HG02943 (cell line): Measurements from ENCODE around the gene CCDC73.
A peak's percentile ranks its signal among the peaks of the same experiment; 100 is the strongest.
"Not testable (repeated sequence)": the region's sequence is repeated elsewhere in the genome, so short reads cannot be mapped to it uniquely, and the experiment has no call there.

ENCODE experiments used
- ATAC-seq: cut with Tn5 transposase; IDR thresholded peaks from one replicate; pipeline ENCODE4 v1.9.1; 2021; ENCODE audit warnings: mild to moderate bottlenecking, low read depth, moderate library complexity; ENCODE audit not compliant: unreplicated experiment

Gene CCDC73

DNA sequence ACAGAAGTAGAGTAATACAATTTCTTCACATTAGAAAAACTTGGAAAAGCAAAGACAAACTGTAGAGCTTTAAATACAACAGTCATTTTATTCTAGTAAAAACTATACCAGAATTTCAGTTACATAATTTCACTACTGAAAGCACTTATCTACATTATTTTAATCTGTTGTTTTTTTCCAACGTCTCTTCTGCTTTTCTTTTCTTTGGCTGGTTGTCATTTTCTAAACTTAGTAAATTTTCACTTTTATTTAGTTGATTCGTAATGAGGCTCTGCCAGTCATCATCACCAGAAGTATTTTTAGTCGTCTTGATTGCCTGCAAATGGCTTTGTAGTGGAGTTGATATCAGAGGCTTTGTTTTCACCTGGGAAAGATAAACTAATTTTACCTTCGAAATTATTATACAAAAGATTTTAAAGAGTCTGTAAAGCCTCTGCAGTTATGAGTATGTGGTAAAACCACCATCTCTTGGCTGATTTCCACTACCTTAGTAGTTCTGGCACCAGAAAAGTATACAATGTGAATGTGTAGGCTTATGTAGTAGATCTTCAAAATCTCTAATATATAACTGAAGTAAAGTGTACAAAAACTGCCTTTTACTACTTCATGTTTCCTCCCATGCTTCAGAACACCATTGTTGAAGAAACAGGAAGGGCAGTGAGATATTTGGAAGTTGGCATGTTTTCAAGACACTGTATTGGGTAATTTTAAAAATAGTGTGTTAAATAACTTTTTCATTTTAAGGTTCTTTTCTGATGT, 191.6 kb downstream of the CCDC73 start:
- no peak for ATAC-seq

DNA sequence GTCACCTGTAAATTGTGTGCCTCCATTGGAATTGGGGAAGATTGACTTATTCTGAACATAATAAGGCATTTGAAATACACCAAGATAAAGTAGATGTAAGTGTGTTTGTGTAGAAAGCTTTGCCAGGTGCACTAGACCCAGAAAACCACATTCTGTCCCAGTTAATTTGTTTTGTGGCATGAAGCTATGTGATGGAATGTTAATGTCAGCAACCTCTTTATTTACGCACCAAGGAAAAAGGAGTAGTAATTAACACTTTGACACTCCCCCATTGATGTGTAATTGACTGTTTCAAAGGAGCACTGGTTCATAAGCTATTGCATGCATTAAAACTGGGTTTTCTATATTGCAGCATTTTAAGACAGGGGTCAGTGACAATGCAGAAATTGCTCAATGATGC, 196.5 kb downstream of the CCDC73 start:
- no peak for ATAC-seq

DNA sequence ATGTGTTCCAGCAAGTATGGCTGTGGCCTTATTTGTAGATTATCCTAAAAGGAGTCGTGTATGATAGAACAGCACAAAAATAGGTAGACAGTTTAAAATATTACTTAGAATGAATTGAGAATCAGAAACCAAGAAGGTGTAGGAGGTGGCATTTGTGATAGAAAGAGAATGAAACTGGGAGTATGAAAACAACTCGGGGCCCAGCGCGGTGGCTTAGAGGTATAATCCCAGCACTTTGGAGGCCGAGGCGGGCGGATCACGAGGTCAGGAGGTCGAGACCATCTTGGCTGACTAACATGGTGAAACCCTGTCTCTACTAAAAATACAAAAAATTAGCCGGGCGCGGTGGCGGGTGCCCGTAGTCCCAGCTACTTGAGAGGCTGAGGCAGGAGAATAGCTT, 198.3 kb downstream of the CCDC73 start:
- ATAC-seq = not testable (repeated sequence)

DNA sequence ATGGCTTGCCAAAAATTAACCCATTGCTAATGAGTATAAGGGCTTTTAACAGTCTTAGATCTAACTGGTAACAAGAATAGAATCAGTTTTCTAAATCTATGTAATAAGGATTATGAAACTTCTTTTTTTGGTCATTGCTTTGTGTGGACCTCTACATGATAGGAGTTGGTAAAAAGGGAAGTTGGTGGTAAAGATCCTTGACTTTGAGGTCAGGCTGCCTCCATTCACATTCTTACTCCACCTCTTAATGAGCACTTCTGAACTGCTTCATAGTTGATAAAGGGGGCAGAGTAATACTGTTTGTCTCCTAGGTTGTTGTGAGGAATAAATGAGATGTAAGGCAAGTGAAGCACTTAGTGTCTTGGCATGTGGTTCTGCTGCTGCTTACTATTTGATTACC, 200.2 kb downstream of the CCDC73 start:
- ATAC-seq = no peak

DNA sequence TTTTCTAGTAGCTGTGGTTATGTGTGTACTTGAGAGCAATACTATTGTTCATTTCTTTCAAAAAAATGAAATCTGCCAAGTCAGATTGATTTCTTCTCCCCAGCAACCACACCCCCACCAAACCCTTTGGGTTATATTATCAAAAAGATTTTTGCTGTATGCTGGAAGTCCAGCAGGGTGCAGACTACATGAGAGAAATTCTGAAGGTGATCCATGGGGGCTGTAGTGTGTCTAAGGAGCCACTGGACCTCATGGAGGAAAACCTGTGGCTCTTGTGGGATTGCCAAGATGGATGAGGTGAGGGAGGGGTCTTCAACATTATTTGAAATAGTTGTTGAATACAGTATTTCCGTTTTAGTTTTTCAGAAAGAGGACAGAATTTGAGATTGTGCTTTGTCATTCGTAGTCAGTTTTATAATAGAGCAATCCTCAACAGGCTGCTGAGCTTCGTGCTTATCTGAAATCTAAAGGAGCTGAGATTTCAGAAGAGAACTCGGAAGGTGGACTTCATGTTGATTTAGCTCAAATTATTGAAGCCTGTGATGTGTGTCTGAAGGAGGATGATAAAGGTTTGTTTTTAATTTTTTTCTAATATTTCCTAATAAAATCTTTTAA, 207.8 kb downstream of the CCDC73 start:
- no peak for ATAC-seq

DNA sequence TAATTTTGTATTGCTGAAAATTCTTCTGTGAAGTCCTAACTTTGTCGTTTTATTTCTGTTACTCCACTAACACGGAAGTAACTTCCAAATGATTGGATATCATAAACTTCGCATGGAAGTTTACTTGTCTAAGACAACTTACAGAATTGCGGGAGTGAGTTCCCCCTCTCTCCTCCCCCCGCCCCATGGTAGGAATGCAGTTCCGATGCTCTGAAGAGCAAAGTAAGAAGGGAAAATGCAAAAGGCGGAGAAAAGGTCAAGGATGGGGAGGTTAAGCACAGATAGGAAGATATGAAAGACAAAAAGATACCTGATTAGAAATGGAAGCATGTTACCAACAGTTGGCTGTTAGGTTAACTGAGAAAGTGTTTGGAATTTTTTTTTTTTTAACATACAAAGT, 209.5 kb downstream of the CCDC73 start:
- no peak for ATAC-seq

DNA sequence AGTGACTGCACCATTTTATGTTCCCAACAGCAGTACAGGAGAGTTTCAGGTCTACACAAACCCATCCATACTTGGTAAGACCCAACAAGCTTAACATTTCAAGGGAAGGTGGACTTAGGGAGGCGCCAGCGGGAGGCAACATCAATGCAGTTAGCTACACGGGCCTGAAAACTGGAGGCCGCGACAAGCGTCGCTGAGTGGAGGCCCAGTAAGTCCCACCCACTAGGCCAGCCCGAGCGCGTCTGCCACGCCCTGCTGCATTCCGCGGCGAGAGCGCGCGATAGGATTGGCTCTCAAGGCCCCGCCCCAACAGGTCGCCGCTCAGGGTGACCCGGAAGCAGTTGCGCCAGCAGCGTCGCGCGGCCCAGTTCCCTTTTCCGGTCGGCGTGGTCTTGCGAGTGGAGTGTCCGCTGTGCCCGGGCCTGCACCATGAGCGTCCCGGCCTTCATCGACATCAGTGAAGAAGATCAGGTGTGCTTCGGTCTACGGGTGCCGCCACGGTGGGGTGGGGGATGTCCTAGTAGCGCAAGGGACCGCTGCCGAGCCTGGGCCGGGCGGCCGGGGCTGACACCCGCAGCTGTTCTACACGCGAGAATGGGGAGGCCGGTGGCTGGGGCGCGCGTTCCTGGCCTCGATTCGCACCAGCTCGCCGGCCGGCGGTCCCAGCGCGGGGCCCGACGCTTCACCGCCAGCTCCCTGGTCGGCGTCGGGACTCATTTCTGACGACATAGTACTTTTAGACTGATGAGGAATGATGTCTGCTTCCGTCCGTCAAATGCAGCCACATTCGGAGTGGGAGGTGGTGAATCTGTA, 210.8 kb downstream of the CCDC73 start, which contains the start of gene EIF3M:
TSS of gene EIF3M (plus strand) at position 373 of the 813 bp plus-strand sequence. CDS start at position 430, 57 bp downstream.
- peak; percentile 92 for ATAC-seq

DNA sequence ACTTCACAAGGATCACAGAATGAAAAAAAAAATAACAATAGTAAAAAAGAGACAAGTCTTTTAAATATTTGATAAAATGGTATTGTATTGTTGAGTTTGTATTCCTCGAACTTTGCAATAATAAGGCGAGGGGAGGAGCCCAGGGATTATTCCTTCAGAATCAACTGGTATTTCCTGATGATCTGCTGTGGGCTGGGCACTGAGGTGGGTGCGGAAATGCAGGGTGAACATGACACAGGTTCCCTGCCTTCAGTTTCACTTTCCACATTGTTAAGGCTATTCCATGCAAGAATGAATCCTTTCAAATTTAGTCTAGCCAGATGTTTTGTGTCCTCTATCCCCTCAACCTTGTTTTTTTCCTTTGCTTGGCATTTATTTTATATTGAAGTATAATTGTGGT, 212.9 kb downstream of the CCDC73 start:
- no peak for ATAC-seq

DNA sequence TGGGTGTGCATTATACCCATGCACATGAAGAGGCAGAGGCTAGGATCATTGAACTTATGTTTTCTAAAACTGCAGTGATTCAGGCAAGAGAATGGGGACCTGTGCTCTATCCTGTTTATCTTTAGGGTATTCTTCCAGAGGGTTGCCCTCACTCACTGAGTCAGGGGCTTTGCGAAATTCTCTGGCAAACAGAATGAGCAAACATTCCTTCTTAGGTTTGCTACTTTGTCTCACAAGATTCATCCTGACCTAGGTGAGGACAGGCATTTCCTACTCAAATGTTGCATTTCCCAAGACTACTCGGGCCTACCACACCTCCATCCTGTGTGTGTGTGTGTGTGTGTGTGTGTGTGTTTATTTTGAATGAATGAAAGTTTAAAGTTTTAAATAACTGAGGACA, 213.5 kb downstream of the CCDC73 start:
- no peak for ATAC-seq

DNA sequence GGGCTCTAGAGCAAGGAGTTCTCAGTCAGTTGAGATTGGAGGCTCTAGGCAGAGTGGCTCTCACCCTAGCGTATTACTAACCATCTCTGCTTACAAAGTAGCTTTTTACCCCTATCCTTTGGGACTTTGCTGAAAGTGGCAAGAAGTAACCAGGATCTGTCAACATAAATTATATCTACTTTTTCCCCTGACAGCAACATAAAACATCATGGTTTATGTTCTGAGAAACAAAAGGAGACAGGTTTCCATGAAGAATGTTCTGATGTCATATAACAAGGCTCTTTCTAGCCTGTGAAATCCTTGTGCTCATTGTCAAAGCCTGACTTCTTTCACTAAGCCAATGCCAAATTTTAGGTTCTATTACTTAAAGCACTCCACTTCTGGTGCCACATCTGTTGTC, 218.0 kb downstream of the CCDC73 start:
- no peak for ATAC-seq

DNA sequence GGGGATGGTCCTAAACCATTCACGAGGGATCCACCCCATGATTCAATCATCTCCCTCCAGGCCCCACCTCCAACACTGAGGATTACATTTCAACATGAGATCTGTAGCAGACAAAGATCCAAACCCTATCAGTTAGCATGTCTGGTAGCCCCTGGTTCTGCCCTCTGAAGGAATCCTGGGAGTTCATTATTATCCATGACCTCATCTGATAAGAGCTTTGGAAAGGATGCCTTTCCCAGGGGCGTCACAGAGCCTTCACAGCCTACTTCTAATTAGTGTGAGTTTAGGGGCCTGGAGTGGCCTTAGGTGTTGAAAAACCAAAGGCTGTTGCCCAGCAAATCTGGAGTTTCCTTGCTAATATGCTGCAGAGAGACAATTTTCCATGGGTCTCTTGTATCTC, 219.4 kb downstream of the CCDC73 start:
- no peak for ATAC-seq

DNA sequence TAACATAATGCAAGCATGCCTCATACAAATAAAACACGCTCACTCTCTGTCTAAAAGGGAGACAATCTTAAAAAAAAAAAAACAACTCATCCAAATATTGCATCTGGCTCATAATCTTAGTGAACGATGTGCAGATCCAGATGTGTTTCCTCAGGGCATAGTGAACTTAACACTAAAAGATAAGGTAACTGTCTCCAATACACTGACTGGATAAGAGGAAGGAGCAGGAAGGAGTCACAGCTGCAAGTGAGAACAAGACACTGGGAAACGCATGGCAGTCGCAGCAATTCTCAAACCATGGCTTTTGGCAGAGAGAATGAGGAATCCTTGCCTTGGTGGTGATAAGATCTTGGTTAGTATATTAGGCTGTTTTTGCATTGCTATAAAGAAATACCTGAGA, 220.0 kb downstream of the CCDC73 start:
- ATAC-seq = no peak

DNA sequence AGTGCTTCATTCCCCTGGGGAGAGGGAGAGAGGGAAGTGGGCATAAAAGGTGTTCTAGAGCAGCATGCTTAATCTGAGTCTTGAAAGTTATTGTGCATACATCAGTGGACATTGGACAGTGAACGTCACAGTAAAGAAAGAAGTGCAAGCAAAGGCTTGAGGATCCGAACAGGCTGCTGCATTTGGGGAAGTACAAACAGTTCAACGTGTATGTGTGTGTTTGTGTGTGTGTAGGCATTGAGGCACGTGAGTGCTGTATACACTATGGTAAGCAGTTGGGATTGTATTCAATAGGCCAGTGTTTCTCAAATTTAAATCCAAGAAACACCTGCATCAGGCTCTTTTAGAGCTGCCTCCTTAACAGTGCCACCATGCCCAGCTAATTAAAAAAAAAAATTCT, 221.2 kb downstream of the CCDC73 start:
- ATAC-seq = no peak

DNA sequence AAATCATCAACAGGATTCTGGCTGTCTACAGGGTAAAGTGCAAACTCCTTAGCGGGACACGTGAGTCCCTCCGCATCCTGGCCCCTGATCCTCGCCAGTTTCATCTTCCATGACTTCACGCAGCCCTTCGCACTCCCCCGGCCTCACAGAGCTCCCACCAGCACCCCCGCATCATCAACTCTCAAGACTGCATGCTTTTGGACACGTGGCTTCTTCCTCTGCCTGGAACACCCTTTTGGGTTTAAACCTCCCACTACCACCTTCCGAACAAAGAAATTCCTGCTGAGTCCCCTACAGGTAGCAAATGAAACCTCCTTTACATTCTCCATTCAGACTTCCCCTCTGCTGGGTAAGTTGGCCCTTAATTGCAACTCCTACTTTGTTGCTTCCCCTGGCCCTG, 223.4 kb downstream of the CCDC73 start:
- no peak for ATAC-seq

DNA sequence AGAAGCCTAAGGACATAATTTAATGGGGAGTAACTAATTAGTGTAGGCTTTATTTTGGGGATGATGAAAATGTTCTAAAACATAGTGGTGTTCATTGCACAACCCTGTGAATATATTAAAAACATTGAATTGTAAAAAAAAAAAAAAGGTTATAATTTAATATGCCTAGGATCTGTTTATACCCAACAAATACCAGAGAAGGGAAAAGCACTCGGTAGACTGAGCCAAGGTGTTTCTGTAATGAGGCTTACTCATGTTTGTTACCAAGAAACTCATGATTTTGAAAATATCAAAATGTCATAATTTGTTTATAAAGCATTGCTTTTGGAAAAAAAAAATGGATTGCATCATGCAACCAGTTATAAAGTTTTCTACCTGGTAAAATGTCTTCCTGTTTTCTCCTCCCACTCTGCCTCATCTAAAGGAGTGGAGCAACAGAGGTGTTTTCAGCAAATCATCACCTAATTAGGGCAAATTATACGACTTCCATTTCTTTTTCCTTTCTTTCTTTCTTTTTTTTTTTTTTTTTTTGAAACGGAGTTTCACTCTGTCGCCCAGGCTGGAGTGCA, 225.1 kb downstream of the CCDC73 start:
- ATAC-seq = no peak

DNA sequence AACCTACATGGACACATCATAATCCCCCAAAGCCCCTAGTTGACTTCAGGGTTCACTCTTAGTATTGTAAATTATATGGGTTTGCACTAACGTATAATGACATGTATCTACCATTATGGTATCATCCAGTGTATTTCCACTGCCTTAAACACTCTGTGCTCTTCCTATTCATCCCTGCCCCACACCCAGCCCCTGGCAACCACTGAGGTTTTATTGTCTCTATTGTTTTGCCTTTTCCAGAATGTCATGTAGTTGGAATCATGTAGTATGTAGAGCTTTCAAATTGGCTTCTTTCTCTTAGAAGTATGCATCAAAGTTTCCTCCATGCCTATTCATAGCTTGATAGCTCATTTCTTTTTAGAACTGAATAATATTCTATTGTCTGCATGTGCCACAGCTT, 227.3 kb downstream of the CCDC73 start:
- no peak for ATAC-seq

DNA sequence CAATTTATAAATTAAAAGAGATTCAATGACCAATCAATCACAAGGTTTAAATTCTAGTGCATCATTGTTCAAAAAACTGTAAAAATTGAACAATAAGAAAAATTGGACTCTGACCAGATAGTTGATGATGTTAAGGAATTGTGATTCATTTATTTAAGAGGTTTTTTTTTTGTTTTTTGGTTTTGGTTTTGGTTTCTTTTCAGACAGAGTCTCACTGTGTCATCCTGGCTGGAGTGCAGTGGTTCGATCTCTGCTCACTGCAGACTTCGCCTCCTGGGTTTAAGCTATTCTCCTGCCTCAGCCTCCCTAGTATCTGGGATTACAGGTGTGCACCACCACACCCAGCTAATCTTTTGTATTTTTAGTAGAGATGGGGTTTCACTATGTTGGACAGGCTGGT, 227.9 kb downstream of the CCDC73 start:
- no peak for ATAC-seq

DNA sequence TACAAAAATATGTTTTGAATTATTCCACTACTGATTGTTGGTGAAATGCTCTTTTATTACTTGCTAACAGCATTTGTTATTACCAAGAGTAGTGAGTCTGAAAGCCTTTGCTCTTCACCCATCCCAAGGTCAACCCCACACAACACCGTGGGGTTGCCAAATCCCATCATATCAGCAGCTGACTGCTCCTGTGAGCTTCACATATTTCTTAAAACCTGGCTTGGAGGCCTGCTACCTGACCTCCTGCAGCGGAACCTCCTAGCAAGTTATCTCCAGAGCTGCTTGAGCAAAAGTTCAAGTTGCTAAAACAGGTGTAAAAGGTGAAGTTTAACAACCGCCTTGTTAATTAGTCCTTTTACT, 230.9 kb downstream of the CCDC73 start:
- no peak for ATAC-seq

DNA sequence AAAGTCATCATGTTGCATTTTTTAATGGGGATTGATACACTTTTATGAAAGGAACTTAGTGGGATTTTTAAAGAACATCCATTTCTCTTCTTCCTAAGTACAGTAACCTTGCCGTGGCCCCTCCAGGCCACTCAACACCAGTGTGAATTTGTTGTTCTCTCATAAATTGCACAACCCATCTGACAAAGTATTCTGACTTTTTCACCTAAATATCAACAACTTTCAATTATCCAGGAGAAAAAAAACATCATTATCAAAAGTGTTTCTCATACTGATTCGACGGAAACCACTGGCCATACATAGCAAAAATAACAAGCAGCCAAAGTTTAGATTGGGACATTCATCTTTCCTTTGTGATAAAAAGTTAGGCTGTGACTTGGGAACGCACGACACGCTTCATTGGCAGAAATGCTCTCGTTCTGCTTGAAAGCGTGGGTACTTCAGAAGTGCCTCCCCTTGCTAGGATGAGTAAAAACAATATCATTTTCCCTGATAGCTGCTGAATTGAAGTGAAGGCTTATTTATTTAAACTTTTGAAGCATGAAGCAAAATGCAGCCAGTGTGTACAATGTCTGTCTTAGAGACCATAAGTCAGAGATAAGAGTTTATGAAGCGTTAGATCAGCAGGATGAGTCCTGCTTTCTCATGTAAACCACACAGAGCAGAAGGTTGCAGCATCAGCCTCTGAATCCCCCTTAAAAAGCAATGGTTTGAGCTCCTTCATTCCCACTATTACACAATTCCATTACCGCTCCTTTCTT, 231.4 kb downstream of the CCDC73 start:
- no peak for ATAC-seq

DNA sequence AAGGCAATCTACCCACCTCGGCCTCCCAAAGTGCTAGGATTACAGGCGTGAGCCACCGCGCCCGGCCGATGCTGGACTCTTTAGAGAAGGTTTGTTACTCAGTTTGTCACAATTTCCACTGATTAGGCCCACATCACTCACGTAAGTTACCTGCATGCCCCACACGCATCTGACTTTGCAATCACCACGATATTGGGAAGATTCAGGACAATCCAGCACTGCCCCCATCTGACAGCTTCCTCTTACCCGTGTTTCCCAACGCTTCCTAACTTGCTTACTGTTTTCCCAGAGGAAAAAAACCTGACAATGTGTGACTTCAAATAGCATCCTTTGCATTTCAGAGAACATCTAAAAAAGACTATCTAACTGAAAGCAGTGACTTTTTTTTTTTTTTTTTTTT, 232.6 kb downstream of the CCDC73 start:
- no peak for ATAC-seq

DNA sequence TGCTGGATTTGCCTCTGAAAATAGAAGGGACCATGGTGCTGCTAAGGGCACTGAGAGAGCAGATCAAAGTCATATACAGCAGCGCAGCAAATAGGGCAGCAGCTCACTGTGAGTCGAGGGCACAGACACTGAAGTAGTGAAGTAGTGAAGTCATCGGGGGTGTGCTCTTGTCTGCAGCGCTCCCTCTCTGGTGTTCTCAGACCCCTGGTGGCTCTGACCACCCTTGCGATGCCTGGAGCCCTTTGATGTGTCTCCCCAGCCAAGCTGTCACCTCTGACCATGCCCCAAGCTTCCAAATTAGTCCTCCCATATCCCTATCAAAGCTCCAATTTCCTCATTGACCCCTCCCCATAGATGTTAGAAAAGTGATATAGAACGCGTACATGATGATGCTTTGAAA, 238.6 kb downstream of the CCDC73 start:
- no peak for ATAC-seq
